Fibroblast of mammary gland (primary cell): ENCODE data around the gene MUC13.
A peak's percentile ranks its signal among the peaks of the same experiment; 100 is the strongest.

Source experiments
- DNase-seq: peaks from one replicate; pipeline ENCODE4 v3.0.0-alpha.2; 2010; ENCODE audit warnings: low read depth
- H3K4me3 ChIP-seq: 2 replicates; pipeline ENCODE4 v1.5.1; 2011; ENCODE audit warnings: low read depth, mild to moderate bottlenecking, low read length, moderate library complexity; ENCODE audit not compliant: control insufficient read depth
- CTCF ChIP-seq: conservative IDR thresholded peaks from 2 replicates; pipeline ENCODE4 v1.5.1; 2011; ENCODE audit warnings: low read depth, low read length, inconsistent platforms; ENCODE audit not compliant: control insufficient read depth, insufficient read depth

MUC13 gene

DNA sequence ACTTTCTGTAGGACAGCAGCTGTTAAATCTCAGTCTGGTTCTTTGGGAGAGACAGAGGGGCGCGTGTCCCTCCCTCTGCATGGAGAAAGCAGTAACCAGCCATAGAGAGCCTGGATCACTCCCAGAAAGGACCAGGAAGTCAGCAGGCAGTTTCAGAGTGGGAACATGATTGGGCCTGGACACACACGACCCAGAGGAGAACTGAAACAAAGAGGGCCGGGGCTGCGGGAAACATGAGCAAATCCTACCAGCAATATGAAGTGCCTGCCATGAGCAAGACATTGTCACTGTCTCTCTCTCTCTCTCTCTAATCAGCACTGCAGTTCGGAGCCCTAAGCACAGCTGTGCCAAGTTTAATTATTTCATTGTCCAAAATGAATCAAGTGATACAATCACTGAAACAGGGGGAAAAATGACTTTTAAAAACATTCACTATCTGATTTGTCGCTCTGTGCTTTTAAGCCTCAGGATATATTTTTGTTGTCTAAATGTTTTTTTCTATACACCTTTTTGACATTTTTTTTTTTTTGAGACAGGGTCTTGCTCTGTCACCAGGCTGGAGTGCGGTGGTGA, 17.6 kb downstream of the MUC13 start:
- H3K4me3 ChIP-seq: no peak overlapping the region
- DNase-seq: no peak
- TF ChIP-seq CTCF: no peak

DNA sequence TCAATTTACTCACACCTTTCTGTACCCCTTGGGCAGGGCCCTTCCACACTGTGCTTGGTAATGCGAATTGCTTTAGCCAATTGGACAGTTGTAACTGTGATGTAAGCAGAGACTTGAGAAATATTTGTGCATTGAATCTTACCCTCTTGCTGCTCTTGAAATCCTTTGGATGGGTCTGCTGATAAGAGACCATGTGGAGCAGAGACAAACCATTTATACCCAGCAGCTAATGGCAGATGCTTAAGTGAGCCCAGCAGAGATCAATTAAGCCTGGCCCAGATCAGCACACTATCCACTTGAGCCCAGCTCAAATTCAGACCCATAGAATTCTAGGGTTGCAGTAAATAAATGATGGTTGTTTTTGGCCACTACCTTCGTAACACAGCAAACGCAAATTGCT, 19.3 kb downstream of the MUC13 start:
- H3K4me3 ChIP-seq: no peak overlapping the region
- DNase-seq: no peak
- no peak for TF ChIP-seq CTCF

DNA sequence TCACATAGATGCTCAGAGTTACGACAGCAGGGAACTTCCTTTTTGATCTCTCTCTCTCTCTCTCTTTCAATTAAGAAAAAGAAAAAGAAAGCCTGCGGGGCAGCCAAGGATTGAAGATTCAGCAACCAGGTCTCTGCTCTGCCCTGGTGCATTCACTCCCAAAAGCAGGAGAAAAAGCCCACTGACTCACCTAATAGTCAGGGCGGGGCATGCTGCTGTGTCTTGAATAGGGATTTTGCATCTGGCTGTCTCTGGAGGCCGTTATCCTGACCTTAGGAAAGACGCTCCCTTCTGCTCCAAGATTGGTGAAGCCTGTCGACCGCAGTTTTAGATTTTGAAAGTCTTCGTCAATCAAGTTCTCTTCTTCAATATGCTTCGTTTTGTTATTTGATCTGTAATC, 26.6 kb downstream of the MUC13 start:
- no peak for TF ChIP-seq CTCF
- H3K4me3 ChIP-seq: no peak overlapping the region
- no peak for DNase-seq

- DNase-seq: no peak
- TF ChIP-seq CTCF: no peak
- no peak overlapping the region for H3K4me3 ChIP-seq
Observed at GRCh38 chr3:124904835-124905492, 29.6 kb downstream of the MUC13 start.

DNA sequence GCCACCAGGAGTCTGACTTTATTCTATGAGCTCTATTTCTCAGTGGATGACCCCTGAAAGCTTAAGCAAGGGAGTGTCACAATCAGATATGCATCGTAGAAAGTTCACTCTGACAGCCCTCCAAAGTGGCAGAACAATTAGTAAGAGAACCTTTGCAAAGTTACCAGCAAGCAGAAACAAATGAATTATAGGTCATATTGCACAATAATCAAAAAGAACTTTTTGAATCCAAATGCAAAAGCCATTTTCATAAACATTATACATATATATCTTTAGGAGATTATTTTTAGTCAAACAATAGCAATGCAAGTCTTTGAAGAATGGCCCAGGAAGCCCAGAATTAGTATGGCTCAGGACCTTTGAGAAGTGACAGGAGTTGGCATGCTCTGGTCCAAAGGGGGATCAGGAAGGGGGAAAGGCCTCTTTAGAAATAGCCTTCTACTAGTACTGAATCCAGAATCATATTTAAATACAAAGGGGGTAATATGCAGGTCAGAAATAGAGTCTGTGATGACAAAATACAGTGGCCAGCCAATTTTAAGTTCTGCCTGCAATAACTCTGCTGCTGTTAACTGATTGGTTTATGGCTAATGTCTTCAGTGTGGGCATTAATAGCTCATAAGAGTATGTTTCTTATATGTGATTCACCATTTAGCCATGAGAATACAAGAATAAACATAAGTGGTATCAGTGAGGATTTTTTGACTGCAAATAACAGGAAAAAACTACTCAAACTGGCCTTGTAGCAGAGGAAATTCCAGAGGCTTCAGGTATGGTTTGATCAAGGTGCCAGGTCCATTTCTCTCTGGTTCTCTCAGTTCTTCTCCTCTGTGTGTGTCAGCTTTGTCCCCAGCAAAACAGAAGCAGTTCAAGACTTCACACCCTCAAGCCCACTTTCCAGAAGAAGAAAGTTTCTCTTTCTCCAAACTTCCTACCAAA, 30.4 kb downstream of the MUC13 start:
- no peak overlapping the region for H3K4me3 ChIP-seq
- DNase-seq: peak; percentile 24
- TF ChIP-seq CTCF: no peak

- no peak overlapping the region for H3K4me3 ChIP-seq
- DNase-seq: no peak
- TF ChIP-seq CTCF: no peak
Observed at GRCh38 chr3:124896824-124897526, 37.6 kb downstream of the MUC13 start.
